ENCODE data around the gene PRDM16. TPM values are rescaled to one million over a fixed set of nuclear protein-coding genes. Genes with fewer than 3 reads are reported as not detected.

Gene PRDM16
- polyA plus RNA-seq, 1 donor (not counting 4 experiments of a cell fraction or from before 2014, with no cell fraction given), result 0.05 TPM

- FAIRE-seq, result no peak
- Histone ChIP-seq H3K27ac (ENCODE audit: control insufficient read depth, insufficient read depth, low read length) (no peak overlapping the region), H3K9me3 (ENCODE audit: control insufficient read depth, low read depth, low read length) (peaks cover 4% of the 10 kb centered on the region), H3K4me3 (ENCODE audit: control insufficient read depth in 2 of 3, extremely low read depth in 1 of 3, insufficient read depth in 2 of 3, low read depth in 1 of 3, low read length in 3 of 3) (no peak overlapping the region), H3K27me3 (ENCODE audit: control insufficient read depth, extremely low read depth, insufficient read depth, low read length) (no peaks in the 10 kb centered on the region), H3K9me1 (ENCODE audit: control insufficient read depth, extremely low read depth, insufficient read depth, low read length) (no peaks in the 10 kb centered on the region), H3K36me3 (ENCODE audit: control insufficient read depth in 2 of 2, extremely low read depth in 1 of 2, insufficient read depth in 2 of 2, low read length in 2 of 2) (no peaks in the 10 kb centered on the region), H3K79me2 (ENCODE audit: control insufficient read depth, insufficient read depth, low read length) (no peaks in the 10 kb centered on the region), H4K20me1 (ENCODE audit: control insufficient read depth, extremely low read depth, insufficient read depth, low read length) (no peaks in the 10 kb centered on the region), H3K9ac (ENCODE audit: control insufficient read depth, extremely low read depth, insufficient read depth, low read length) (no peak overlapping the region), H3K4me2 (ENCODE audit: control insufficient read depth, extremely low read depth, insufficient read depth, low read depth, low read length) (no peak overlapping the region), H2AFZ (ENCODE audit: control insufficient read depth, low read length) (no peak overlapping the region), H3K4me1 (ENCODE audit: control insufficient read depth, extremely low read depth, insufficient read depth, low read length) (no peaks in the 10 kb centered on the region)
- DNase-seq (ENCODE audit: low read depth, low spot score), result no peak
- TF ChIP-seq CTCF (optimal IDR thresholded peaks at IDR 0.05 in 1 of 3, IDR thresholded peaks at IDR 0.05 in 1 of 3, conservative IDR thresholded peaks at IDR 0.05 in 1 of 3; ENCODE audit: extremely low read depth in 1 of 3, insufficient read depth in 2 of 3, low read length in 3 of 3) (no peak), EZH2 (IDR thresholded peaks at IDR 0.05; ENCODE audit: low read length) (no peak)
- dilution Hi-C loops (cut with MboI; ENCODE audit: extremely low pct_ligation_motif_present, low sequenced_read_pairs), result no loop called here
Observed at GRCh38 chr1:3049164-3049563, 19.8 kb upstream of the PRDM16 start.

GRCh38 chr1:3049905-3050304 is 19.1 kb upstream of the PRDM16 start:
- no peak overlapping the region for H3K4me2 ChIP-seq (ENCODE audit: control insufficient read depth, extremely low read depth, insufficient read depth, low read depth, low read length)
- FAIRE-seq (no peak), DNase-seq (ENCODE audit: low read depth, low spot score) (no peak)
- TF ChIP-seq EZH2 (IDR thresholded peaks at IDR 0.05; ENCODE audit: low read length) (no peak), CTCF (optimal IDR thresholded peaks at IDR 0.05 in 1 of 3, IDR thresholded peaks at IDR 0.05 in 1 of 3, conservative IDR thresholded peaks at IDR 0.05 in 1 of 3; ENCODE audit: extremely low read depth in 1 of 3, insufficient read depth in 2 of 3, low read length in 3 of 3) (no peak)
- H3K36me3 ChIP-seq (ENCODE audit: control insufficient read depth in 2 of 2, extremely low read depth in 1 of 2, insufficient read depth in 2 of 2, low read length in 2 of 2), result no peaks in the 10 kb centered on the region
- no peaks in the 10 kb centered on the region for H3K4me1 ChIP-seq (ENCODE audit: control insufficient read depth, extremely low read depth, insufficient read depth, low read length)
- no peaks in the 10 kb centered on the region for H4K20me1 ChIP-seq (ENCODE audit: control insufficient read depth, extremely low read depth, insufficient read depth, low read length)
- H3K4me3 ChIP-seq (ENCODE audit: control insufficient read depth in 2 of 3, extremely low read depth in 1 of 3, insufficient read depth in 2 of 3, low read depth in 1 of 3, low read length in 3 of 3), result no peak overlapping the region
- H3K79me2 ChIP-seq (ENCODE audit: control insufficient read depth, insufficient read depth, low read length), result no peaks in the 10 kb centered on the region
- dilution Hi-C loops (cut with MboI; ENCODE audit: extremely low pct_ligation_motif_present, low sequenced_read_pairs), result no loop called here
- H3K27me3 ChIP-seq (ENCODE audit: control insufficient read depth, extremely low read depth, insufficient read depth, low read length), result no peaks in the 10 kb centered on the region
- H3K9me3 ChIP-seq (ENCODE audit: control insufficient read depth, low read depth, low read length), result peaks cover 4% of the 10 kb centered on the region
- no peak overlapping the region for H2AFZ ChIP-seq (ENCODE audit: control insufficient read depth, low read length)
- H3K9me1 ChIP-seq (ENCODE audit: control insufficient read depth, extremely low read depth, insufficient read depth, low read length), result no peaks in the 10 kb centered on the region
- no peak overlapping the region for H3K9ac ChIP-seq (ENCODE audit: control insufficient read depth, extremely low read depth, insufficient read depth, low read length)
- H3K27ac ChIP-seq (ENCODE audit: control insufficient read depth, insufficient read depth, low read length), result no peak overlapping the region
